ENCODE measurements around the gene GRM7. TPM values are rescaled to one million over a fixed set of nuclear protein-coding genes. Genes with fewer than 3 reads are reported as not detected.

Gene GRM7
- total RNA-seq, 1 experiment from 2014 or later, result not detected

DNA sequence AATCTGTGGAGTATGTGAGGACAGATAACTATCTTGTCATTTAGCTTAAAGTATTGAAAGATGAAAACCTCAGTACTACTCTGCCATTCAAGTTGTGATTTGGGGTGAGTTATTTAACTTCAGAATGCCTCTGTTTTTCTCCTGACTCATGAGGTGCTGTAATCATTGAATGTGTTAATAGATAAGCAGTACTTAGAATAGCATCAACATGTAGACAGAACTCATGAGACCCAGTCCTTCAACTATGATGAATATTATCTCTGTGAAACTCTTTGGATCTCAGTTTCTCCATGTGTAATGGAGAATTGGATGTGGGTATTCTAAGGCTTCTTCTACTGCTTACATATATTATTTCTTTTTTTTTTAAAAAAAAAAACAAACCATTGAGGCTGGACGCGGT, 431.4 kb downstream of the GRM7 start (continued):
- no peak for TF ChIP-seq EZH2phosphoT487 (IDR thresholded peaks at IDR 0.05; ENCODE audit: borderline replicate concordance)
- TF ChIP-seq JUND (IDR thresholded peaks at IDR 0.05), result no peak
- no peak for TF ChIP-seq CBX3 (IDR thresholded peaks at IDR 0.05; ENCODE audit: low read depth)
- TF ChIP-seq POLR2AphosphoS5 (IDR thresholded peaks at IDR 0.05; ENCODE audit: low read depth, low read length), result no peak

DNA sequence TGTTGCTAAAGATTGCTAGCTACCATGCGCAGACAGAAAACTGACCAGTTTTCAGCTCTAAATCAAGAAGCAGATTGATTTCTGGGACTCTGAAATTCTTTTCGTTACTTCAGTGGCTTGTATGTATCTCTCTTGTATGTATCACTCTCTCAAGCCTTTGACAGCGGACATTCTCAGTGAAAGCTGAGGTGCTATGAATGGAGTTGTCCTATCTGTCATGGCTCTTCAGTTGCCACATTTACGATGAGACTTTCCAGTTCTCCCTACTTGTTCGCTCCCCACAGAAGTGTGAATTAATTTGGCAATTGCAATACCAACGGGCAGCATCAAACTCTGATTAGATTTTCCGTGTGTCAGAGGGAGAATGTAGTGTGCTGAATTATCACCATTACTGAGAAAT, 432.4 kb downstream of the GRM7 start:
- Histone ChIP-seq H3K36me3 (ENCODE audit: control insufficient read depth in 1 of 2, insufficient read depth in 2 of 2, low read length in 2 of 2) (no peaks in the 10 kb centered on the region), H3K9ac (ENCODE audit: low read length) (no peak overlapping the region), H3K79me2 (ENCODE audit: insufficient read depth, low read length) (no peaks in the 10 kb centered on the region), H3K4me3 (replicated peaks in 1 of 2; ENCODE audit: low read depth in 1 of 2, low read length in 2 of 2) (no peak overlapping the region), H3K4me2 (ENCODE audit: low read length) (no peak overlapping the region), H3K9me2 (ENCODE audit: insufficient read depth) (no peaks in the 10 kb centered on the region), H3K27ac (ENCODE audit: low read depth, low read length) (no peak overlapping the region), H2AFZ (ENCODE audit: low read depth, low read length, poor library complexity, severe bottlenecking) (no peak overlapping the region), H3K27me3 (ENCODE audit: insufficient read depth, low read length) (no peaks in the 10 kb centered on the region), H4K20me1 (ENCODE audit: insufficient read depth) (no peaks in the 10 kb centered on the region), H3K9me3 (ENCODE audit: control insufficient read depth in 1 of 2, insufficient read depth in 1 of 2, low read depth in 1 of 2, low read length in 2 of 2) (no peaks in the 10 kb centered on the region), H3K4me1 (ENCODE audit: control insufficient read depth in 1 of 2, insufficient read depth in 2 of 2, low read length in 2 of 2) (no peaks in the 10 kb centered on the region)
- ChIA-PET POLR2A (no interaction called here), CTCF (no interaction called here), RAD21 (ENCODE audit: low non-redundant PET in 1 of 2, low total read pairs in 2 of 2, uncharacterized antibody in 2 of 2, unreplicated experiment in 2 of 2) (no interaction called here)
- DNase-seq (ENCODE audit: low read depth, low spot score), result no peak
- TF ChIP-seq RAD21 (IDR thresholded peaks at IDR 0.05; ENCODE audit: low read depth), result no peak
- no peak for TF ChIP-seq SP1 (IDR thresholded peaks at IDR 0.05; ENCODE audit: low read depth)
- TF ChIP-seq FOSL1 (IDR thresholded peaks at IDR 0.05; ENCODE audit: low read depth), result no peak
- TF ChIP-seq POLR2A (IDR thresholded peaks at IDR 0.05; ENCODE audit: borderline replicate concordance, extremely low read depth, insufficient read depth, insufficient read length), result no peak
- no peak for TF ChIP-seq EZH2phosphoT487 (IDR thresholded peaks at IDR 0.05; ENCODE audit: borderline replicate concordance)
- TF ChIP-seq POLR2AphosphoS5 (IDR thresholded peaks at IDR 0.05; ENCODE audit: low read depth, low read length), result no peak
- TF ChIP-seq, protein P1, sequence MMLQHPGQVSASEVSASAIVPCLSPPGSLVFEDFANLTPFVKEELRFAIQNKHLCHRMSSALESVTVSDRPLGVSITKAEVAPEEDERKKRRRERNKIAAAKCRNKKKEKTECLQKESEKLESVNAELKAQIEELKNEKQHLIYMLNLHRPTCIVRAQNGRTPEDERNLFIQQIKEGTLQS (IDR thresholded peaks at IDR 0.05), result no peak
- TF ChIP-seq, protein P2, sequence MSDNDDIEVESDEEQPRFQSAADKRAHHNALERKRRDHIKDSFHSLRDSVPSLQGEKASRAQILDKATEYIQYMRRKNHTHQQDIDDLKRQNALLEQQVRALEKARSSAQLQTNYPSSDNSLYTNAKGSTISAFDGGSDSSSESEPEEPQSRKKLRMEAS (IDR thresholded peaks at IDR 0.05), result no peak
- no TSS peak for BruUV-seq (replicated peaks)
- ATAC-seq, result no peak
- intact Hi-C loops (cut with micrococcal nuclease), result no loop called here

DNA sequence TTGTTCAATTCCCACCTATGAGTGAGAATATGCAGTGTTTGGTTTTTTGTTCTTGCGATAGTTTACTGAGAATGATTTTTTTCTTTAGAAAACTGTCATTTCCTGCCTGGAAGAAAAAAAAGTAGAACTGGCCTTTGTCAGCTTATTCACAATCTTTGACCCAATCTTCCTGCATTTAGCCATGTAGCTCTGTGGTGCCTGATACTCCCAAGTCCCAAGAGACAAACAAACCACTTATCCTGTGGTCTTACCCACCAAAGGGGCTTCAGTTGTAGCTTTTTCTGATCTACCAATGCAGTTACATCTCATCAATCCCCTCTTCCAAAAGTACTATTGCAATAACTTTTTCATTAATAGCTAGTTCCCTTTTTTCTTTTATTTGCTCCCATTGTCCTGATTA, 444.6 kb downstream of the GRM7 start:
- Histone ChIP-seq H3K27me3 (ENCODE audit: insufficient read depth, low read length) (no peaks in the 10 kb centered on the region), H3K27ac (ENCODE audit: low read depth, low read length) (no peak overlapping the region), H3K4me1 (ENCODE audit: control insufficient read depth in 1 of 2, insufficient read depth in 2 of 2, low read length in 2 of 2) (no peaks in the 10 kb centered on the region), H3K9ac (ENCODE audit: low read length) (no peak overlapping the region), H3K4me2 (ENCODE audit: low read length) (no peak overlapping the region), H3K79me2 (ENCODE audit: insufficient read depth, low read length) (no peaks in the 10 kb centered on the region), H3K36me3 (ENCODE audit: control insufficient read depth in 1 of 2, insufficient read depth in 2 of 2, low read length in 2 of 2) (no peaks in the 10 kb centered on the region), H2AFZ (ENCODE audit: low read depth, low read length, poor library complexity, severe bottlenecking) (no peak overlapping the region), H4K20me1 (ENCODE audit: insufficient read depth) (no peaks in the 10 kb centered on the region; the same call in 1 of the 2 replicates), H3K9me3 (ENCODE audit: control insufficient read depth in 1 of 2, insufficient read depth in 1 of 2, low read depth in 1 of 2, low read length in 2 of 2) (no peaks in the 10 kb centered on the region), H3K9me2 (ENCODE audit: insufficient read depth) (no peaks in the 10 kb centered on the region), H3K4me3 (replicated peaks in 1 of 2; ENCODE audit: low read depth in 1 of 2, low read length in 2 of 2) (no peak overlapping the region)
- intact Hi-C loops (cut with micrococcal nuclease), result no loop called here
- ChIA-PET POLR2A (no interaction called here), CTCF (no interaction called here), RAD21 (ENCODE audit: low non-redundant PET in 1 of 2, low total read pairs in 2 of 2, uncharacterized antibody in 2 of 2, unreplicated experiment in 2 of 2) (no interaction called here)
- DNase-seq (ENCODE audit: low read depth, low spot score), result no peak
- BruUV-seq (replicated peaks), result no TSS peak
- no peak for ATAC-seq
- TF ChIP-seq ELF1 (IDR thresholded peaks at IDR 0.05; ENCODE audit: borderline replicate concordance, low read depth), result no peak
- TF ChIP-seq, protein P2 (IDR thresholded peaks at IDR 0.05), result no peak
- no peak for TF ChIP-seq CEBPB (IDR thresholded peaks at IDR 0.05; ENCODE audit: low read depth)
- no peak for TF ChIP-seq JUND (IDR thresholded peaks at IDR 0.05)
- no peak for TF ChIP-seq SIN3A (IDR thresholded peaks at IDR 0.05; ENCODE audit: low read depth)
- TF ChIP-seq TCF7L2 (IDR thresholded peaks at IDR 0.05; ENCODE audit: borderline replicate concordance, extremely low read depth, insufficient read depth, insufficient read length), result no peak
- no peak for TF ChIP-seq POLR2A (IDR thresholded peaks at IDR 0.05; ENCODE audit: borderline replicate concordance, extremely low read depth, insufficient read depth, insufficient read length)
- TF ChIP-seq EZH2phosphoT487 (IDR thresholded peaks at IDR 0.05; ENCODE audit: borderline replicate concordance), result no peak
- TF ChIP-seq SP1 (IDR thresholded peaks at IDR 0.05; ENCODE audit: low read depth), result no peak
- no peak for TF ChIP-seq ZFX (IDR thresholded peaks at IDR 0.05)
- TF ChIP-seq, protein P3, sequence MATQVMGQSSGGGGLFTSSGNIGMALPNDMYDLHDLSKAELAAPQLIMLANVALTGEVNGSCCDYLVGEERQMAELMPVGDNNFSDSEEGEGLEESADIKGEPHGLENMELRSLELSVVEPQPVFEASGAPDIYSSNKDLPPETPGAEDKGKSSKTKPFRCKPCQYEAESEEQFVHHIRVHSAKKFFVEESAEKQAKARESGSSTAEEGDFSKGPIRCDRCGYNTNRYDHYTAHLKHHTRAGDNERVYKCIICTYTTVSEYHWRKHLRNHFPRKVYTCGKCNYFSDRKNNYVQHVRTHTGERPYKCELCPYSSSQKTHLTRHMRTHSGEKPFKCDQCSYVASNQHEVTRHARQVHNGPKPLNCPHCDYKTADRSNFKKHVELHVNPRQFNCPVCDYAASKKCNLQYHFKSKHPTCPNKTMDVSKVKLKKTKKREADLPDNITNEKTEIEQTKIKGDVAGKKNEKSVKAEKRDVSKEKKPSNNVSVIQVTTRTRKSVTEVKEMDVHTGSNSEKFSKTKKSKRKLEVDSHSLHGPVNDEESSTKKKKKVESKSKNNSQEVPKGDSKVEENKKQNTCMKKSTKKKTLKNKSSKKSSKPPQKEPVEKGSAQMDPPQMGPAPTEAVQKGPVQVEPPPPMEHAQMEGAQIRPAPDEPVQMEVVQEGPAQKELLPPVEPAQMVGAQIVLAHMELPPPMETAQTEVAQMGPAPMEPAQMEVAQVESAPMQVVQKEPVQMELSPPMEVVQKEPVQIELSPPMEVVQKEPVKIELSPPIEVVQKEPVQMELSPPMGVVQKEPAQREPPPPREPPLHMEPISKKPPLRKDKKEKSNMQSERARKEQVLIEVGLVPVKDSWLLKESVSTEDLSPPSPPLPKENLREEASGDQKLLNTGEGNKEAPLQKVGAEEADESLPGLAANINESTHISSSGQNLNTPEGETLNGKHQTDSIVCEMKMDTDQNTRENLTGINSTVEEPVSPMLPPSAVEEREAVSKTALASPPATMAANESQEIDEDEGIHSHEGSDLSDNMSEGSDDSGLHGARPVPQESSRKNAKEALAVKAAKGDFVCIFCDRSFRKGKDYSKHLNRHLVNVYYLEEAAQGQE (IDR thresholded peaks at IDR 0.05; ENCODE audit: low read depth), result no peak
- TF ChIP-seq RAD21 (IDR thresholded peaks at IDR 0.05; ENCODE audit: low read depth), result no peak
- TF ChIP-seq, protein P1 (IDR thresholded peaks at IDR 0.05), result no peak
